PFSK-1 (cell line): Measurements from ENCODE around the gene MYOT.

Experiments used
- FOXP2 ChIP-seq: optimal IDR thresholded peaks from 2 replicates; pipeline ENCODE3; 2011; ENCODE audit warnings: borderline replicate concordance, control low read depth, inconsistent platforms; ENCODE audit not compliant: insufficient read depth; ENCODE audit errors: extremely low read length, extremely low read depth
- POLR2AphosphoS5 ChIP-seq: IDR thresholded peaks from 2 replicates; pipeline ENCODE4 v1.6.1; 2012; ENCODE audit warnings: low read depth, mild to moderate bottlenecking, control low read depth, low read length, moderate library complexity
- REST ChIP-seq, 2 experiments: IDR thresholded peaks; 2 replicates each; pipeline versions ENCODE4 v1.6.1 to v1.8.0; 2011 to 2012; ENCODE audit warnings: low read depth in 2 of 2, low read length in 2 of 2, control low read depth in 1 of 2, inconsistent platforms in 1 of 2, mild to moderate bottlenecking in 1 of 2, moderate library complexity in 1 of 2; ENCODE audit not compliant: insufficient read depth in 1 of 2
- SIN3A ChIP-seq: IDR thresholded peaks from 2 replicates; pipeline ENCODE4 v1.6.1; 2012; ENCODE audit warnings: mild to moderate bottlenecking, low read length, moderate library complexity, borderline replicate concordance; ENCODE audit not compliant: insufficient read depth
- TAF1 ChIP-seq: IDR thresholded peaks from 2 replicates; pipeline ENCODE4 v1.6.1; 2012; ENCODE audit warnings: low read length, control low read depth, borderline replicate concordance; ENCODE audit not compliant: insufficient read depth

MYOT gene

GRCh38 chr5:137896560-137896959 lies 28.9 kb downstream of the MYOT start:
- TF ChIP-seq TAF1, result no peak
- TF ChIP-seq REST (IDR thresholded peaks at IDR 0.05; ENCODE audit: insufficient read depth in 1 of 2, low read depth in 2 of 2, low read length in 2 of 2), result no peak
- no peak for TF ChIP-seq FOXP2
- no peak for TF ChIP-seq SIN3A
- TF ChIP-seq POLR2AphosphoS5, result no peak

GRCh38 chr5:137899493-137899892 lies 31.8 kb downstream of the MYOT start:
- TF ChIP-seq POLR2AphosphoS5 (no peak), TAF1 (no peak), SIN3A (no peak), FOXP2 (no peak), REST (IDR thresholded peaks at IDR 0.05; ENCODE audit: insufficient read depth in 1 of 2, low read depth in 2 of 2, low read length in 2 of 2) (no peak)

- no peak for TF ChIP-seq POLR2AphosphoS5
- no peak for TF ChIP-seq REST (IDR thresholded peaks at IDR 0.05; ENCODE audit: insufficient read depth in 1 of 2, low read depth in 2 of 2, low read length in 2 of 2)
- TF ChIP-seq SIN3A, result no peak
- TF ChIP-seq FOXP2, result no peak
- no peak for TF ChIP-seq TAF1
Observed at GRCh38 chr5:137901011-137901817, 33.6 kb downstream of the MYOT start.

- TF ChIP-seq POLR2AphosphoS5, result no peak
- TF ChIP-seq SIN3A, result no peak
- TF ChIP-seq FOXP2, result no peak
- no peak for TF ChIP-seq REST (IDR thresholded peaks at IDR 0.05; ENCODE audit: insufficient read depth in 1 of 2, low read depth in 2 of 2, low read length in 2 of 2)
- TF ChIP-seq TAF1, result no peak
Observed at GRCh38 chr5:137902408-137903133, 34.9 kb downstream of the MYOT start.
